Measurements from ENCODE around the gene GNB5.
A peak's percentile ranks its signal among the peaks of the same experiment; 100 is the strongest.
"Not testable (repeated sequence)": the region's sequence is repeated elsewhere in the genome, so short reads cannot be mapped to it uniquely, and the experiment has no call there.

The GNB5 gene

DNA sequence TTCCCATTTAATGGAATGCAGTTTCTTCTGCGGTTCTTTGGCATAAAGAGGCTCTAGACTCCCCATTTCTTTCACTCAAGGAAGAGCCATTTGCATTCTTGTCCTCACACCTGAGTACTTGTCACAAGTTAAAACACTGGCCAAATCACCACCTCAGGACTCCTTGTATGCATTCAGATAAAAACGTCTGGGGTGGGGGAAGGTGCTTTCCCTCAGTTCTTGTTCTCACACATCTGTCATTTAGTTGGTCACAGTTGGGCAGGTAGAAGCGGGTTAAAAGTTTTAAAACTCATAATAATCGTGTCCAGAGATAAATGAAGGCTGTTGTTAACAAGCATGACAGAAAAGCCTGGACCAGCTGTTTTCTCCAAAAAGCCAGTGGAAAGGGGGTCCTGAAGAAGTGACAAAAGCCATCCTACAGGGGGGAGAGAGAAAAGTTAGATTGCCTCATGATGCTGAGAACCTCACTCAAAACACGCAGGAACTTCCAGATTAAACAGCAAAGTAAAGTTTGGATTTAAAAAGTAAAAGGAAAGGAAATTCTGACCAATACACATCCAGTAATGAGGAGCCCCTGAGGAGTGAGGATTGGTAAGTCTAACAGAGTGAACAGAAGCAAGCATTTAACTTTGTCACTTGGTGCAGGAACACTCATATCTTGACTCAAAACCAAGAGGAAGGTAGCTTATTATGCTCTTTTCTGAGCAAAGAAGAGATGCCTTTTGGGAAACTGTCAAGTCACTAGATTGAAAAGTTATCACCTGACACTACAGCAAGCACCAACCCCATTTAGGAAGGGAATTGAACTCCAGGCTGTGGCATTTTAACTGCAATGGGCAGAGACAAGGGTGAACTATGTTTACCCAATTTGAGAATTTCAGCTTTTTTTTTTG is 81.4 kb downstream of the GNB5 start:
- DNase-seq = no peak

DNA sequence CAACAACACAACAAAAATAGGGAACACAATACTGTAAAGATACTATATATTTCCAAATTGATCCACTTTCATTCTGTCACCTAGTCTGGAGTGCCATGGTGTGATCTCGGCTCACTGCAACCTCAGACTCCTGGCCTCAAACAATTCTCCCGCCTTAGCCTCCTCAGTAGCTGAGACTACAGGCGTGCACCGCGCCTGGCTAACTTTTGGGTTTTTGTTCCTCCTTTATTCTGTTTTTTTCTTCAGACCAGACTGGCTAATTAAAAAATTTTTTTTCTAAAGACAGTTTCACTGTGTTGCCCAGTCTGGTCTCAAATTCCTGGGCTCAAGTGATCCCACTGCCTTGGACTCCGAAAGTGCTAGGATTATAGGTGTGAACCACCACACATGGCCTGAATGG is 84.0 kb downstream of the GNB5 start:
- DNase-seq = no peak

DNA sequence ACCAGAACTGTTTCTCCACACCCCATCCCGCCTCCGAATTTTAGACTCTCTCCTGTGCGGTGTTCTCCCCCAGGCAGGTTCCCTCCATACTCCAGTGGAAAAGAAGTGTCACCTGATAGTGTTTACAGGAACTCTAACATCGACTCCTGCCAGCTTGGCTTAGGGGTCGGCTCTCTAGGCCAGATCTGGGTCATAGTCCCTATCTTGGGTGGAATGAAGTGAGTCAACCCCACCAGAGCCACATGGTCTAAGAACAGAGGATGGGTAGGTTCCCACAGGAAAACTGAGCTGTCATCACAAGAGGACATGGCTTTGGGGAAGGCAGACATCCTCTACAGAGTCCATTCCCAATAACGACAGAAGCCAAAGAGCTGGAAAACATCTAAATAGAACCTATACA is 84.6 kb downstream of the GNB5 start:
- no peak for DNase-seq

DNA sequence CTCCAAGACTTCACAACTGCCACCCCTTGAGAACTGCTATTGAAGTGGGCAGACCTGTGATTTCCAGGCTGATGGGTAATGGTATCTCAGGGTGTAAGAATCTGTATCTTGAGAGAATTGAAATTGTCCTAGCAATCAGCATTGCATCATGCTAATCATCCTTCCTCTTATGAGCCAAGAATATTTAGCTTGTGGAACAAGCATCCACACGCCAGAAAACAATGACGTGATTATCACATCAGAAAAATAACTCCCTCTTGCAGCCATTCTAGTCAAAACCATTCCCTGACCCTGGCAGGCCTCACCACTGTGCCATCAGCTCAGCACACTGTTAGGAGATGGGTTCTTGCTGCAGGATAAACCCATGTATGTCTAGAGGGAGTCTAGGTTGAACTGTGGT is 85.3 kb downstream of the GNB5 start:
- DNase-seq = no peak

DNA sequence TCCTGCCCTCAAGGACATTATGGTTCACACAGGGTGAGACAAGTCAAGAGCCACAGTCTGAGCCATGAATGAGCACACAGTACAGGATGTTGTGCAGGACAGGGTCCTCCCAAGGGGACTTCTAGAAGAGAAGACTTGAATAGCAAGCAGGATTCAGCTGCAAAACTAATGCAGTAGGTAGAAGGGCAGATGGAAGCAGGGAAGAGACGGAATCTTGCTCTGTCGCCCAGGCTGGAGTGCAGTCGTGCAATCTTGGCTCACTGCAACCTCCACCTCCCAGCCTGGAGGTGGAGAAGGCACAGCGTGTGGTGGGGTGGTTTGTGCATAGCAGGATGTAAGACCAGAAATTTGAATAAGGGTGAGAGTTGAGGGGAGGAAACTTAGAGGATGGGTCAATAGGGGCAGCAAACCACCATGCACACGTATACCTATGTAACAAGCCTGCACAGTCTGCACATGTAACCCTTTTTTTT is 86.6 kb downstream of the GNB5 start:
- no peak for DNase-seq

DNA sequence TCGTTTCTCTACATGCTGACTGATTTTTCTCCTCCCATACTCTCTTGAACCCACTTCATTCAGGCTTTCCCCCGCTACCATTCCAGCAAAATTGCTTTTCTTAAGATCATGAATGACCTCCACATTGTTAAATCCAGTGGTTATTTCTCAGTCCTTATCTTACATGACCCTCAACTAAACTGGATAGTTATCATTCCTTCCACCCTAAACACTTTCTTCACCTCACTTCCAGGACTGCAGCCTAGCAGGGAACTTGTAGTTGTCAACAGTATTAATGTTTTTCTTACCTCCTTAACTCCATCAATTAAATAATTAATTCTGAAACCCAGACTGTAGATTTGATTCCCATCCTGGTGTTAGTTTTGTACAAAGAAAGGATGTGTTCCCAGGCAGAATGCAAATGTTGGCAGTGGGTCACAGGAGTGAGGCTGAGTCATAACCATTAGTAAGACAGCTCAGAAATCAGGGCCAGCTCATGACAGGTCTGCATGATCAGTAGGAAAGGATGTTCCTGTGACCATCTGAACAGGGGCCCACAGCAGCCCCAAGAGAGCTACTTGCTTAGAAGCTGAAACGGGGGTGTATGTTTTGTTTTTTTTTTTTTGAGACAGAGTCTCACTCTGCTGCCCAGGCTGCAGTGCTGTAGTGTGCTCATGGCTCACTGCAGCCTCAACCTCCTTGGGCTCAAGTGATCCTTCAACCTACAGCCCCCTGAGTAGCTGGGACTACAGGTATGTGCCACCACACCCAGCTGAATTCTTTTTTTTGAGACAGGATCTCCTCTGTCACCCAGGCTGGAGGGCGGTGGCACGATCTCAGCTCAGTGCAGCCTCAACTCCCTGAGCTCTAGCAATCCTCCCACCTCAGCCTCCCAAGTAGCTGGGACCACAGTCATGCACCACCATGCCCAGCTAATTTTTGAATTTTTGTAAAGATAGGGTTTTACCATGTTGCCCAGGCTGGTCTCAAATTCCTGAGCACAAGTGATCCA is 87.7 kb downstream of the GNB5 start:
- peak; percentile 55 for DNase-seq

DNA sequence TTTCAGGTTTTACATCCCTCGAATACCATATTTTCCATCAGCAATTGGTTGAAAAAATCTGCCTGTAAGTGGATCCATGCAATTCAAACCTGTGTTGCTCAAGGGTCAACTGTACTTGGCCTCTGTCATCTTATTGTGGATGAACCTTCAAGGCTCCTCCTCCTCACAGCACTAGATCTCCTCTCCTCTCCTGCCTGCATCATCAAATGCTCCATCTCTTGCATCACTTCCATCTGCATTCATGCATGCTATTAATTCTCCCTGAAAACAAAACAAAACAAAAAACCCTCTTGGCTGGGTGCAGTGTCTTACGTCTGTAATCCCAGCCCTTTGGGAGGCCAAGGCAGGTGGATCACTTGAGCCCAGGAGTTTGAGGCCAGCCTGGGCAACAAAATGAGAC is 88.7 kb downstream of the GNB5 start:
- no peak for DNase-seq

DNA sequence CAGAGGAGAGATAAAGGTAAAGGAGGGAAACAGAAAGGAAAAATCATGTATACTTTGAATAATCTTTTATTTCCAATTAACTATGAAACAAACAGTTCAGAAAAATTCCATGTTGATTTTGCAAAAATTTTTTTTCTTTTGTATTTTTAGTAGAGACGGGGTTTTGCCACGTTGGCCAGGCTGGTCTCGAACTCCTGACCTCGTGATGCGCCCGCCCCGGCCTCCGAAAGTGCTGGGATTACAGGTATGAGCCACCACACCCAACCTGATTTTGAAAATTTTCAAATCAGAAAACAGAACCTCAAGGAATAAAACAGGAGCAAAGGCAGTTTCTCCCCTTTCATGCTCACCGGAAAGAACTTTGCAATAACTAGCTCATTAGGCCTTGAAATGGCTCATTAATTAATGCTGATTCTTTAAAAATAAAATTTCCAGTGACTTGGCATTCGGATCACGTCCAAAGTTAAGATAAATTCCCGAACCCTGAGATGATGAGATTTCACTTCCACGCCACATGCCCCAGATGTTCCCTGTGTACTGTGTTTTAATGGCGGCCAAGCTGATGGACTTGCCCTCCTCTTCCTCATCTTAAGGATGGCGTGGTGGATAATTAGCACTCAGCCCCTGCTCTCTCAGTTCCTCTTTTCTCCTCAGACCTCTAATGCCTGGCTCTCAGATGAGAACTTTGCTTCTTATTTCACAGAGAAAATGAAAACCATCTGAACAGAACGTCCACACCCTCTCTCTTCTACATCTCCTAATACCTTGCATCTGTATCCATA is 89.5 kb downstream of the GNB5 start:
- no peak for DNase-seq

DNA sequence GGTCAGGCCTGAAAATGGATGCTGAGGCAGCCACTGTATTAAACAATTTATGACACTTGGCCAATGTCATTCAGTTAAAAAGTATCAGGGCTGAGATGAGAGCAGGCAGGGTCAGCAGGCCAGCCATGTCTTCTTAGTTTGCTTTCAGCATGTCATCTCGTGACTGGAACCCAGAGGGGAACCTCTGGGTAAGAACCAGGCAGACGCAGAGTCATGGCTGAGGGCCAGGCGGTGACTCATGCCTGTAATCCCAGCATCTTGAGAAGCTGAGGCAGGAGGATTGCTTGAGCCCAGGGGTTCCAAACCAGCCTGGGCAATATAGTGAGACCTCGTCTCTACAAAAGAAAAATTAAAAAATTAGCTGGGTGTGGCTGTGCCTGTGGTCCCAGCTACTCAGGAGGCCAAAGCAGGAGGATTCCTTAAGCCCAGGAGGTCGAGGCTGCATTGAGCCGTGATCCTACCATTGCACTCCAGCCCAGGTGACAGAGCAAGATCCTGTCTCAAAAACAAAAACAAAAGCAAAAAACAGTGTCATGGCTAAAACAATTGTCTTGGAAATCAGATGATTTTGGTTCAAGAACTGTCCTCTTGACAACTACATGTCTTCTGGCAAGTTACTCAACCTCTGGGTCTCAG is 90.3 kb downstream of the GNB5 start:
- DNase-seq = no peak

DNA sequence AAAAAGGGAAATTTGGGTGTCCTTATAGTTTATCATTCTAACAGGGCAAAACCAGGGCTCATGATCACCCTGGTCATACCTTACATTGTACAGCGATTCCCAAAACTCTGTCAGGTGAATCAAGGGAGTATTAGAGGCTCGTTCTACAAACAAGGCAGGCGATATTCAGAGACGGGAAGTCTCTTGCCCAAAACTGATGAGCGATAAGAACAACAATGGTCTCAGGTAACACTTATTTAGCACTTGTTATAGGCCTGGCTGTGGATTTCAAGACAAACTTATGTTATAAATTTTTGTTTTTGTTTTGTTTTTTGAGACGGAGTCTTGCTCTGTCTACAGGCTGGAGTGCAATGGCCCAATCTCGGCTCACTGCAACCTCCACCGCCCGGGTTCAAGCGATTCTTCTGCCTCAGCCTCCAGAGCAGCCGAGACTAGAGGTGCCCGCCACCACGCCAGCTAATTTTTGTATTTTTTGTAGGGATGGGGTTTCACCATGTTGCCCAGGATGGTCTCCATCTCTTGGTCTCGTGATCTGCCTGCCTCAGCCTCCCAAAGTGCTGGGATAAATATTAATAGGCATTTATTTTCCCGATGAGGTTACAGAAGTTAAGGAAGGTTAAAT is 91.4 kb downstream of the GNB5 start:
- no peak for DNase-seq

DNA sequence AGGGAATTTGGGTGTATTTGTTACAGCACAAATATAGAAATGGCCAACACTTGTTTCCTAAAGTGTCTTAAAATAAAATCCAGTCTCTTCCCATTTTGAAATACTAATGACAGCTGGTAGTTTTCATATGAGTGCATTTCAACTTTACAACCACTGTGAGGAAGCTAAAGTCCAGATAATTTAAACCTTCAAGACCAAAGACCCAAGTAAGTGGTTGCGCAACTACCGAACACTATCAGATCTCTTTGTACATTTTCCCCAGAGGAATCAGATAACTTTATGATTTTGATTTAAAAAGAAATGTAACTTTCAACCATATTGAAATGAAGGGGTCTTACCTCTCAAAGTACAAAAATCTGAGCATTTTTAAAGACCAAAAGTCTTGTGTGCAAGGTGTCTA is 92.9 kb downstream of the GNB5 start:
- no peak for DNase-seq

DNA sequence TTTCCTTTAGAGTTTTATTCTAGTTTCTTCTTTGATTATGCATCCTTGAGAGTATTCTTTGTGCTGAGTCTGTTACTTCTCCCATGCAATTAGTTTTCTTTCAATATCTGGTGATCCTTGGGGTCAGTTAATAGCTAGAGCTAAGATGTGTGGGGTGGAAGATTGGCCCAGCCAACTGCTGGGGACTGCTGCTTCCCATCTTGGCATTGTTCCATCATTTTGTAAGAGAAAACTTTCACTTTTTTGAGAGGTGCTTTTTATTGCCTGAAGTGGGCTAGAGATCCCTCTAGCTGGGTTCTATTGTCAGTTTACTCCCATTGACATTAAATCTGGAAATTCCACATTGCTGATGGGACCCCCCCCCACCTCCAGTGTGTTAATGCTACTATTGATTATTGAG is 94.0 kb downstream of the GNB5 start:
- DNase-seq = no peak

DNA sequence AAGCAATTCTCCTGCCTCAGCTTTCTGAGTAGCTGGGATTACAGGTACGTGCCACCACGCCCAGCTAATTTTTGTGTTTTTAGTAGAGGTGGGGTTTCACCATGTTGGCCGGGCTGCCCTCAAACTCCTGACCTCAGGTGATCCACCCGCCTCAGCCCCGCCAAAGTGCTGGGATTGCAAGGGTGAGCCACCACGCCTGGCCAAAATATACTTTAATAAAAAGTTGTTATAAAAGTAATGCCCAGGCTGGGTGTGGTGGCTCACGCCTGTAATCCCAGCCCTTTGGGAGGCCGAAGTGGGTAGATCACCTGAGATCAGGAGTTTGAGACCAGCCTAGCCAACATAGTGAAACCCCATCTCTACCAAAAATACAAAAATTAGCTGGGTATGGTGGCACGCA is 94.7 kb downstream of the GNB5 start:
- not testable (repeated sequence) for DNase-seq

DNA sequence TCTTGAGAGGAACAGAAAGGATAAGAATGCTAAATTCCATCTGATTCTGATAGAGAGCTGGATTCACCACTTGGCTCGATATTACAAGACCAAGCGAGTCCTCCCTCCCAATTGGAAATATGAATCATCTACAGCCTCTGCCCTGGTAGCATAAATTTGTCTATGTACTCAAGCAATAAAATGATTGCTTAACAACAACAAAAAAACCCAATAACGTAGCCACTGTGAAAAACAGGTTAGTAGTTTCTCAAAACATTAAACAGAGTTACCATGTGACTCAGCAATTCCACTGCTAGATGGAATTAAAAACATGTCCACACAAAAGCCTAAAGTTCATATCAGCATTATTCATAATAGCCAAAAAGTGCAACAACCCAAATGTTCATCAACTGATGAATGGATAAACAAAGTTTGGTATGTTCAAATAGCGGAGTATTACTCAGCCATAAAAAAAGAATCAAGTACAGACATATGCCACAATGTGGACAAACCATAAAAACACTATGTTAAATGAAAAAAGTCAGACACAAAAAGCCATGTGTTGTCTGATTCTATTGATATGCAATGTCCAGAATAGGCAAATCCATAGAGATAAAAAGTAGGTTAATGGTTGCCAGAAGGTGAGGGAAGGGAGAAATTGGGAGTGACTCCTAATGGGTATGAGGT is 95.5 kb downstream of the GNB5 start:
- DNase-seq = no peak

DNA sequence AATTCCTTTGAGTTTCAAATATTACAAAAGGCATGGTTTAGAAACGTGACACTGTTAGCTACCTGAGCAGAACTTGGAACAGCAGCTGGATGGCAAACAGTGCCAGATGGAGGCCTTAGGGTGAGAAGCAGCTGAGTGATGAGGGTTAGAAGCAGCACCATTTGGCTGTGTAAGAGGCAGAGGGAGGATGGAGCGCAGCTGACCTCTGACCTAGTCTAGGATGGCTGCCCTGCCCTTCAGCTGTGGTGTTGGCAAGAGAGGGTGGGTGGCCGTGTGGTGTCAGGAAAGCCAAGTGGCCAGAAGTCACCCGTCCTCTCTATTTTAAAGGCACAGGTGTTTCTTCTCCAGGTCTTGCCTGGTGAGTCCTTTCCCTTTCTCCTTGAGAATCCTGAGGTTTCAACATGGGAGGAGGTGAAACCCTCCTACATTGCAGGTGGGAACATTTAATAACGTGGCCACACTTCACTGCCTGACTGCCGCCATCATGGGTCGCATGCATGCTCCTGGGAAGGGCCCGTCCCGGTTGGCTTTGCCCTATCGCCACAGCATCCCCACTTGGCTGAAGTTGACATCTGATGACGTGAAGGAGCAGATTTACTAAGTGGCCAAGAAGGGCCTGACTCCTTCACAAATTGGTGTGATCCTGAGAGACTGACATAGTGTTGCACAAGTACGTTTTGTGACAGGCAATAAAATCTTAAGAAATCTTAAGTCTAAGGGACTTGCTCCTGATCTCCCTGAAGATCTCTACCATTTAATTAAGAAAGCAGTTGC is 96.2 kb downstream of the GNB5 start:
- no peak for DNase-seq

DNA sequence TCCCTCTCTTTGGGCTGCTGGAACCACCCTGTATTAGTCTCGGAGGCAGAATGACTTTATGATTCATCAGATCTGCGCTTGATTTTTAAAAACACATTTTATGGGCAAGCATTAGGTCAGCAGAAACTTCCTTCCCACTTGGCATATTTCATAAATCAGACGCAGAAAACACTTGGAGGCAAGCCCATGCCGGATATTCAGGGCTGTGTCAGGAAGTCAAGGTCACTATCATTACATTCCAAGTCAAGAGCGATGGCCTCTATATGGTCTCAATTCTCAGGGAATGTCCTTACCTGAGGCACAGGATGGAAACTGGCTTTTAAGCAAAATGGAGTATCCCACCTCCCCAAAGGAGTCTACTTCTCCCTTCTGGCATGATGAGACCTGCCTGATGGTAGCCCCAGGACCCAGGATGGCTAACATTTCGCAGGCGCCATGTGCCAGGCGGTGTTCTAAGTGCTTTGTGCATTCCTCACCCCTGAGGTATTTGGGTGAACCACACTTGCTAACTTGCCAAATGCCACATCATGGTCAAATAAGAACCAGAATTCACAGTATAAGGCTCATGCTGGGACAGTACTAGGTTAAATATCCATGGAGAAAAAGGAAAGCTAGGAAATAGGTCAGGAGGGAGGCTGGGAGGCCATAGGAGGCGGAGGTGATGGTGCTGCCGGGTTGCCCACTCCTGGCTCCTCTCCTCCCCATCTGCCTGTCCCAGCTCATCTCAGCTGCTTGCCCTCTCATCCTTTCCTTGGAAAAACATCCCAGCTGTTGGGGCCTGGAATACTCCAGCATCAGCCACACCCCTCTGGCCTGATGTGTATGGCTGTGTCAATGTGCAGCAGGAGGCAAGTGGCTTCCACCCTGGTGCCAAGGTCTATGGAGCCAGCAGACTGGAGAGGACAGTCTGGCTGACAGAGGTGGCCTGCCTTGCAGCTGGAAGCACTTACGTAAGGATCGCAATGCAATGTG is 97.4 kb downstream of the GNB5 start:
- DNase-seq = no peak

DNA sequence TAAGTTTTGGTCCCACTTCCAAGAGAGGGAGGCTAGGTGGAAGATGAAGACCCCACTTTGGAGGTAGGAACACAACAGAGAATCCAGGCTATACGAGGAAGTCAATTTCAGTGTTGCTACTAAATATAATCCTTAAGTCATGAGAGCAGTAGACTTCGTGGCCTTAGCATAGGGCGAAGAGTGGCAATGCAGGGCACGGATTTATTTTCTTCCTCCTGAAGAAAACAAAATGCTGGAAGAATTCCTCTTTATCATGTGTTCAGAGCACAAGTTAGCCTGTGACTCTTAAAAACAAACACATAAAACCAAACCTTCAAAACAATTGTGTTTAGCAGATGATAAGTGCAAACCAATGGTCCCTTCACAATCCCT is 98.0 kb downstream of the GNB5 start:
- DNase-seq = no peak

DNA sequence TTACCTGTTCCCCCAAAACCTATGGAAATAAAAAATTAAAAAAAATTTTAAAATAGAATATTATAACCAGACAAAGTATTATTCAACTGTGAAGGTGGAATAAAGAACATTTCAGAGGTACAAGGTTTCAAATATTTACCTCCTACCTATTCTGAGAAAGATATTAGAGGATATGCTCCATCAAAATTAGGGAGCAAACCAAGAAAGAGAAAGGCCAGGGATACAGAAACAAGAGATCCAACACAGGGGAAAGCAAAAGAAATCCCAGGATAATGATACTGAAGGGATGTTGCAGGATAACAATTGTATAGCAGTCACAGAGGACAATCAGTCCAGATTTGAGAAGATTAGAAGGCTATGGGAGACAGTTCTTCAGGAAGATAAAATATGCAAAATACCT is 101.0 kb downstream of the GNB5 start:
- DNase-seq = no peak
